ENCODE measurements around the gene PON2. TPM values are rescaled to one million over a fixed set of nuclear protein-coding genes. Genes with fewer than 3 reads are reported as not detected.
"Not testable (repeated sequence)": the region's sequence is repeated elsewhere in the genome, so short reads cannot be mapped to it uniquely, and the experiment has no call there.

PON2 gene
- total RNA-seq, result 40.3 TPM
- long read RNA-seq, transcript PON2-215 (3 exons, 579 nt), result minor isoform, 5 of 89 reads
- long read RNA-seq, transcript PON2-202 (9 exons, 1,726 nt), result minor isoform, 14 of 89 reads
- long read RNA-seq, transcript PON2-218 (9 exons, 1,653 nt), result major isoform, 51 of 89 reads
- long read RNA-seq, partial matches to known transcripts, result 4 of 89 reads
- long read RNA-seq, other reads (novel, unspliced or antisense), result 15 of 89 reads

DNA sequence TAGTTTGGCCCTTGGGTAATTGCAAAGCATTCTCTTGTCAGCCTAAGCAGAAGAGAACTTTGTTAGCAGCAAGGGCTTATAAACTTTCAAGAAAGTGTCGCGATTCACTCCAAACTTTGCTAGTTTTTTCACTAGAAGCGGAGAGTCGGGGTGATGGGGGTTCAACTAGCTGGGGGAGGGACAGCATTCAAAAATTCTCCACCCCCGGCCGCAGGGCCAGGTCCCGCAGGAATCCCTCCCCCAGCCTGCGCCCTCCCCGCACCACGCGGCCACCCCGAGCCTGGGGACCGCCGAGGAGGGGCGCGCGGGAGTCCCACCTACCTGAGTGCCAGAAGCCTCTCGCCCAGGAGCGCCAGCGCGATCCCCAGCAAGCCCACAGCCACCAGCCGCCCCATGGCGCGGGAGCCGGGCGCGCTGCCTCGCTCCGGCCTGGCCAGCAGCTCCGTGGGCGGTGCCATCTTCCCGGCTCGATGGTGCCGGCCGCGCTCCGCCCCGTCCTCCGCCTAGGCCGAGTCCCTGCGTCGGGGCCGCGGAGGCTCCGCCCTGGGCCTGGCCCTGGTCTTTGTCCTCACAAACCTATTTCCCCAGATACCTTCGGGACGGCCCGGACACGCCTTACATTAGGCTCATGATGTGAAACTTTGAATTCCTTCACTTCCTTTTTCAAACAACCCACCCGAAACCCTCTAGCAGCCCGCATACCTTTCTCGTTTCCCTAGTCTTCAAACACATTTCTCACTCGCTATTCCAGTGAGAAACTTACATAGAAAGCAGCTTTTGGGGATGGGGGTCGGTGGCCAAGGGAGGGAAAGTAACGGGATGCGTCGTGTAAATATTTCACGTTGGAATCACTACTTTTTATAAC is at the start of gene PON2:
Gene PON2 (minus strand): TSS at position 472 of the 865 bp plus-strand sequence. CDS start 77 bp downstream, at position 395.
- DNase-seq (ENCODE audit: low spot score), result peak; percentile 86
- intact Hi-C loops (cut with DNase I), result no loop called here

DNA sequence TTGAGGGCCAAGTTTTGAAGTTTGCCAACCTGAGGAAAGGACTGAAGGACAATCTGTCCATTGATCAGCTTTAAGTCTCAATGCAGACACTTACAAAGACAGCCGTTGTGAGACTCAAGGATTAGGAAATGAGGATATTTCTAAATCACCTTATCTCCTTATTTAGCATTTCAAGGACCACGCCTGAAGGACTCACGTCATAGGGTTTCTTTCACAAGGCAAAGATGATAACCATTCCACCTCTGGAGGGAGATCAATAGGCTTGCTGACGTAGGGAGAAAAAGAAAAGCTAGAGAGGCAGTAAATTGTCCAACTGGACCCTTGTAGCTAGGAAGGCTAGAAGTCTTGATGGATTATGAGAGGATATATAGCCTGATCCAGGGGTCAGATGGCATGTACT is 47.6 kb upstream of the PON2 start:
- intact Hi-C loops (cut with DNase I), result no loop called here
- DNase-seq (ENCODE audit: low spot score), result no peak

DNA sequence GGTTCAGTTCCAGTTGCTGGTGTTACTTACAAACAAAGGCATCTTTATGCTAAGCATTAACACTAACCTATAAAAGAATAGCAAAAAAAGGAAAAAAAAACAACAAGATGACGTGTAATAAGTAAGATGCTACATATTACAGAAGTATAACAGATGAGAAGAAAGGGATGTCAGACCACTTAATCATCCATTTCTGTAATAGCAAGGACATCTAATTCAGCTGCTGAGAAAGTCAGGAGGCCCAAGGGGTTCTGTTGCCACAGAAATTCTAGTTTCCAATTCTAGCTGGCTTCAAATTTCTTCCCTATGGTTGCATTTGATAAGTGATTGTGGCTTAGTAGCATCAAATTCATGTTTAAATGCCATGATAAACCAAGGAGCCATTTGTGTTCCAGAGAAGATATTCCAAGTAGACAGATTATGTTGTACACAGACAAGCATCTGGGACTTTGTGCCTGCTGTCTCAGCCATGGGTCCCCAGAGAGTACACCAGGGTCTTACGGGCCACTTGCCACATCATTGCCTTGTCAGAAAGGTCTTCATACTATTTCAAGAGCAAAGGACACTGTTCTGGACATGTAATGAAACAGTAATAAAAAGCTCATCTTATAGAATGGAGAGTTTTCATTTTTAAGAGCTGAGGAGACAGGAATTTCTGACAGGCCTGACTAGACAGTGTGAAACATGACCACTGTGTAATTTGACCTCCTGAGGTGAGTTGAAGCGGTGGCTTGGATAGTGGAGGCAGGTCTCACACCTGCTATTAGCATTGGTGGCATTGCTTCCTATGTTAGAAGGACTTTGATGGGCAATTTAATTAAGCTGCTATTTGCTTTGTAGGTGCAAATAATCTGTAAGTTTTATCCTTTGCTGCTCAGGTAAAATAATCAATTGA is 46.7 kb upstream of the PON2 start:
- intact Hi-C loops (cut with DNase I), result no loop called here
- no peak for DNase-seq (ENCODE audit: low spot score)

DNA sequence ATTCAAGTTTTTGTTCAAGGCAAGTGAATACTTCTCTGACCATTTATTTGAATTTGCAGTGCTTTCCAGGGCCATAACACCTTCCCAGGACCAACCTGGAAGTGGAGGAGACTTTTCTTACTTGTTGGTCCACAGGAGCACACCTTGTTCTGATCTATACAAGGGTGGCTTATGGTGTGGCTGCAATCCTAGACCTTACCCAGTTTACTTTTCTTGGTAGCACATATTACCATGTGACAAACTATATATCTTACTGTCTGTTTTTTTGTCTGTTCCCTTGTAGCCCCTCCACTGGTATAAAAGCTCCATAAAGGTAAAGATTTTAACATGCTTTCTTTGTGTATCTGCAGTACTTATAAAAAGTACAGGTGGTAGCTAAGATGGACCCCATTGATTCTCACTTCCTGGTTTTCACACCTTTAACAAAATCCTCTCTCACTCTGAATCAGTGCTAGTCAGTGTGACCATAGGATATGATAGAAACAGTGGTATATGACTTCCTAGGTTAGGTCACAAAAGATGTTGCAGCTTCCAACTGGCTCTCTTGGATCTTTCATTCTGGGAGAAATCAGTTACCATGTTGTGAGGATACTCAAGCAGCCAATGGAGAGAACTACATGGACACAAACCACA is 45.3 kb upstream of the PON2 start:
- no peak for DNase-seq (ENCODE audit: low spot score)
- intact Hi-C loops (cut with DNase I), result loop anchor here (5.0 kb wide), 1 partner anchor 1033 kb away; no protein-coding TSS in a partner anchor

DNA sequence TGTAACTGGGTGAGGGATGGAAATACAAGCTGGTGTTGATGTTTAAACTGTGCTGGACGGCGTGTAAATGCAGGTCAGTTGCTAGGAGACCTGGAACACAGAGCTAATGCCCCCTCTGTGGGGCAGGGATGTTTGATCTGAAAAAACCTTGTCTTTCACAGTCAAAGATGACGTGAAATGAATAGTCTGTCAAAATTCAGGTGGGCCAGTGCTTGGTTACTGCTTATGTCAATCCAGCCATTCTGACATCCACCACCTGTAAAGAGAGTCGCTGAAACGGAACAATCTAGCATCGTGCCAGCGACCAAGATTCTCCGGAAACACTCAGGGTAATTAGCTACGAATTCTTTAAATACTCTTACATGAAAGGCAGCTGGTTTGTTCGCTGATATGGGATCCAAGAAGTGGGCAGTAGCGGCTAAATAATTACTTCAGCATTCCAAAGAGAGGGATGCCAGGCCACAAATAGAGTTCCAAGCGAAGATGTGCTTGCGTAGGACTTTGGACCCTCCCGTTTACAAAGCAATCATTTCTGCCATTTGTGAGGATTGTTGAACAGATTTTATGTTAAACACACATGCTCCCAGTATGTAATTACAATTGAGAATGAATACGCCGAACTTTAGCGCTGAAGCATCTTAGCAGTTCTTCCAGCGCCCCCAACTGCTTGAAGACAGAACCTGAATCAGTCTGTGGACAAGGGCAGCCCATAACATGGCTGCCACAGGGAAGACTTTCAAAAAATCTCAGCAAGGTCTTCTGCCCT is 43.6 kb upstream of the PON2 start:
- no peak for DNase-seq (ENCODE audit: low spot score)
- intact Hi-C loops (cut with DNase I), result loop anchor here (5.0 kb wide), 1 partner anchor 1031 kb away; no protein-coding TSS in a partner anchor

DNA sequence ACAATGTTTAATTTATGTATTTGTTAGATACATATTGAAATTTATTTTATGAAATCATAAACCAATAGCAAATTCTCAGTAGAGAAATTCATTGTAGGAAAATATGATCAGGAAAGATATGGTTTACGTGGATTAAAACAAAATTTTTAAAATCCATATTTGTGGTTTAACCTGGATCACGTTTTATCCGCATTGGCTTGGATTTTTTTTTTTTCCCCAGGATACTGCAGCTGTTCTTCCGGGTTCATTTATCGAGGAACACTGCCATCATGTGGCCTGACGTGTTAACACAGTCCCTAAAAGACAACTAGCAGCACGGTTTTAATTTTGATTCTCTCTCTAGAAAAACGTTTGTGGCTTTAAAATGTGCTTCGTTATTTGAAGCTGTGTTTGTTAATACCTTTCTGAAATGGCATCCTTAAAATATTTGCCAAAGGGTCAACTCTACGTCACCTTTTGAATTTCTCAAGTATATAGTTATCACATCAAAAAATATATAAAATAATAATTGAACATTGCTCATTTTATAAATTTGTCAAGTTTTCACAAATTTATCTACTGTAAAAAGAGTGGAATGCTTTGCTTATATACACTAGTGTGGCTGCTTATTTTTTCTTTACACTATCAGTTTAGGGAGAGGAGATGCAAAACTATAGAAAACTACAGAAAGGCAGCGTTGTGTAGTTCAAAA is 42.2 kb upstream of the PON2 start:
- intact Hi-C loops (cut with DNase I), result loop anchor here (5.0 kb wide), 1 partner anchor 1030 kb away; no protein-coding TSS in a partner anchor
- no peak for DNase-seq (ENCODE audit: low spot score)

DNA sequence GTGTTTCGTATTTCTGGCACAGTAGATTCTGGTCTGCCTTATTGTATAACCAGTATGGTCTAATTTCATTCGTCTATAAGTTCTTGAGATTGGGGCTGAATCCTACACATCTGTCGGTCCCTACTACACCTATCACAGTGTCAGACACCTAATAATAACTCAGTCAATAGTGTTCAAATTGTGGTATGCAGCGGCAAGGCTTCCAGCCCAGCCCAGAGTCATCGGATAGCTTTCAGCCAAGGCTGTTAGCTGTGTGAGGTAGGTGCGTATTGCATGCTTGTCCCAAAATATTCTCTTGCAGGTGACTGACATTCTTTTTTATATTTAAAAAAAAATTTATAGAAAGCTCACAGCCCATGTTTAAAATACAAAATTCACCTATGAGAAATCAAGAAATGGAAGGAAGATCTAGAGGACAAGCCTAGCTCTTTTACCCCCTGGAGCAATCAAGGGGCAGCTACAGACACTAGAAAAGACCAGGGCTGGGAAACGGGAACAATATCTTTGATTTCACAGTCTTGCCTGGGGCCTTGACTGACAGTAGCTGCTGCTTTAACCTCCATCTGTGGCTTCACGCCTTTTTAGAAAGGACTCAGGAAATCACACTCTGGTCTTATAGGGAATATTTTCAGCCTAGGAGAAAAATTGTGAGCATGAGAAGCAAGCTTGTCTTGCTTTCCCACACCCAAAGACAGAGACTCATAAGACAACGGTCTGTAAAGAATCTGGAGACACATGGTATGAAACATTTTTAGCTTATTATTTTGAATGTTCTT is 41.4 kb upstream of the PON2 start:
- no peak for DNase-seq (ENCODE audit: low spot score)
- intact Hi-C loops (cut with DNase I), result loop anchor here (5.0 kb wide), 1 partner anchor 1029 kb away; no protein-coding TSS in a partner anchor

DNA sequence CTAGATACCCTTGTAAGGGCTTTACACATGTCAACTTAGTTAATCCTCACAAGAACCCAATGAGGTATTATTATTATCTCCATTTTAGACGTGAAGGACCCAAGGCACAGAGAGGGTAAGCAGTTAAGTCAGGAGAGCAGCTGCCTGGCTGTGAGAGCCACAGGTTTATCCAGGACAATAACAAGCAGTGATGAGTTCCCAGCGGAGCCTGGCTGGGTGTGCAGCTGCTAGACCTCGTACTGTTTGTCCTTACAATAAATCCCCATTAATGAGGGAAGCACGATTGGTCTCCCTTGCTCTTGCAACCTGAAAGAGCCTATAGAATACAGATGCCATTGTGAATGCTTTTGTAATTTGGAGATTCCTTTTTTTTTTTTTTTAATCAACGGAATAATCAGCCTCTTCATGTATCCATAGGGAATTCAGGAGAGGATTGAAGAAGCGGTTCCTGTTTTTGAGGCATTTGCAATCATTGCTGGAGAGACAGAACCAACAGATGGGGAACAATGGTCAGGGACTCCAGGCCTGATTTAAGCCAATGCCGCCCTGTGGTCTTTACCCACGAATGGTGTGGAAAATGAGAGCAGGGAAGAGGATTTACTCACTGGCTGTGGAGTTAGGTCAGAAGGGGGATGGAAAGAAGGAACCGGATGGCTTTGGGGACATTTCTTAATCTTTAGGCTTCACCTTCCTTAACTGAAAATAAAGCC is 38.6 kb upstream of the PON2 start:
- intact Hi-C loops (cut with DNase I), result no loop called here
- DNase-seq (ENCODE audit: low spot score), result no peak

DNA sequence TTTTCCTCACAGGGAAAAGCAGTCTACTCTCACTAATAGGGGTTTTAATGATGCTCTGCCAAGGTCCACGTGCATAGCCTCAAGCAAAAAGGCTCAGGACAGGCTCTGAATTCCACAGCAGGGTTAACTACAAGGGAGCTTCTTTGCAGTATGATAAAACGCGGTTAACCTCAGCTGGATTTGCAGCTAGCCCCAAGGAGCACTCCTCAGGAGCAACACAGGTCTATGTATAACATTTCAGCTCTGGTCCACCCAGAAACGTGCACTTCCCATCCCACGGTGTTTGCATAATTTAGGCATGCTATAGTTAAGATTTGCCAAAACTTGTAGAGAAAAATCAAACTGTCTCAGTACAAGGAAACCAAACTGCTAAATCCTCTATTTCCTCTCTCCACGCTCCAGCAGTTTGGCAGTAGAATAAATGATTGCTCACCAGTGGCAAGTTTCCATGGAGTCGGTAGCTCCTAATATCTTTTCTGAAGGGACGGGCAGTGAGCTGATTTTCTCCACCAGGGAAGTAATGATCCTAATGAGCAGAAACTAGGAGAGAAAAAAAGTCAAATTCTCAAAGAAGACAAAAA is 37.8 kb upstream of the PON2 start:
- intact Hi-C loops (cut with DNase I), result no loop called here
- DNase-seq (ENCODE audit: low spot score), result no peak

DNA sequence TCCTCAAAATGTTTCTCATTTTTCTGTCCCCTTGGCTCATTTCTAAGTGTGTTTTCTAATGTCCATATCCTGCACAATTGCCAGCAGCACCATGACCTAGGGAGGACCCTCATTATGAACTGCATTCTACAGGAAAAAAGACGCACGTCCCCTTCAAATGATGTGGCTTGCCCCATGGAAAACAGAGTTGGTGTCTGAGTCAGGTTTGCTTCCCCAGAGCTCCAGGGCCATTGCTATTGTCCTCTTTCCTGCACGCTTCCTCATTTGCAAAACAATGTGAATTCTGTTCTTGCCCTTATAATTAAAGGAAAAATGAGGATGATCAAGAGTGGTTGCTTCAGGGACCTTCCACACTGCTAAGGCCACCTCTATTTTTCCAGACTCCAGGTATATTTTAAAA is 36.2 kb upstream of the PON2 start:
- DNase-seq (ENCODE audit: low spot score), result no peak
- intact Hi-C loops (cut with DNase I), result no loop called here

DNA sequence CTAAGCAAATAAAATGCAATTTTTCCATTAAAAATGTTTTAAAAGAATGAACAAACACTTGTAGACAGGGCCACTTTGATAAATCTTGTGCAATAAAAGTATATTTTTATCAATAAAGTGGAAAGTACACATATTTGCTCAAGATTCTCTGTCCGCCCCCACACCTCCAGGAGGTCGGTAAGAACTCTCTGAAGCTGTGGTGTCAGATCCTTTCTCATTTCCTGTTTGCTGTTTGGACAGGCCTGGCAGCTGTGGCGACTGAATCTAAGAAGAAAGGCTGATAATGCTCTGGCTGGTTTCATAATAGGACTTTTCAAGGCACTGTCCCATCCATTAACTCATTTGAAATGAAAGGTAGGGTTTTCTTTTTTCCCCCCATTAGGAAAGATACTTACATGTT is 35.6 kb upstream of the PON2 start:
- intact Hi-C loops (cut with DNase I), result no loop called here
- DNase-seq (ENCODE audit: low spot score), result no peak

DNA sequence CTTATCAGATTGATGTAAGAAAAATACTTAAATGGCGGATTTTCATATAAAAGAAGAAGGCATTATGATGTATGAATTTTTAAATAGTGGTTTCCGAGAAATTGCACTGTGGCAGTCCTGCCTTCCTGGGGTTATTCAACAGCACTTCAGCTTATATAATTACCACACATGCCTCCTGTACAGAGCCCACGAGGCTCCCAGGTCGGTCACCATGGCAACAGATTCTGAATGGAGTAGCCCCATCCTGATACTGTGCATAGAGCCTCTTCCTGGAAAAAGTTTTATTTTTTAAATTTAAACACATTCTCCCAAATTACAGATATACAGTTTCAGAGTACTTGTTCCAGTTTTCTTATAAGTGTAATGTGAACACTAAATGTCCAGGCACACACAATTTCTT is 35.0 kb upstream of the PON2 start:
- DNase-seq (ENCODE audit: low spot score), result no peak
- intact Hi-C loops (cut with DNase I), result no loop called here

DNA sequence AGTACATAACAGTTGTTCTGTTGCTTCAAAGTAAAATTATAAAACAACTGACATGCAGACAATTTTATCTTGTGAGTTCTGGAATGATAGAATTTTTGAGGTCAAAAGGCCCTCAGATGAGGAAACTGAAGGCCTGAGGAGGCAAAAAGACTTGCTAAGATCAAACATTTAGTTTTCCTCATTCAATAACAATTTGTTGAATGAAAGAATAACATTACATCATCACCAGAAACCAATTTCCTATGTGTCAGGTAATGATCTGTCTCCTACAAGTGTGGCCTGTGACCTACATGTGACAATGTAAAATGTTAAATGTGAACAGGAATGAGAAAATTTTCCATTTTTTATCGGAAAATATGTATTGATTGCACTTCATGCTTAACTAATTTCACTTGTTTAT is 34.4 kb upstream of the PON2 start:
- intact Hi-C loops (cut with DNase I), result no loop called here
- no peak for DNase-seq (ENCODE audit: low spot score)

DNA sequence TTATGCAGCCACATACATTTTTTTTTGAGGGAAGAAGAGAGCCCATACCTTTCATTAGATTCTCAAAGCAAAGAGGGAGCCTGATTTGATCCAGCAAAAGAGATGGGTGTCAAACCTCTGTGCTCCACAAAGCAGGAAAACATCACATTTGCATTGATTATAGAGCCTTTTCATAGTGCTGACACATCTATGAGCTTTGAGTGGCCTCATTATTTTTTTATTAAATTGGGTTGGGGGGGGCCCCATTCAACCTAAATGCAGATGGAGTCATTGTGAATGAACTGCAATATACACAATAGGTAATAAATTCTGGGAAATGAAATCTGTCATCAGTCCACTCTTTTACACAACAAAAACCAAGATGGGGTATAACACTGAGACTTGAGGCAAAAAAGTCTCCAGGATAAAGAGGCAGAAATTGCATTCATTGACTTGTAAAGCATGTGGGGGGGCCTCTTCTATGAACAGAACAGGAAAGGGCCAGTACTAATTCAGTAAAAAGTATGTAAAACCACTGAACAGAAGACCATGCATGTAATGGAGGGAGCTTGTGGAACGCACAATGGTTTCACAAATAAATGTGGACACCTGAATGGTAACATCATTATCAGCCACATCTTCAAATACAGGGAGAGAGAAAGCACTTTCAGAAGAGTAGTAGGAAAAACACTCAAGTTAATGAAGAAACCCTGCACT is 33.2 kb upstream of the PON2 start:
- no peak for DNase-seq (ENCODE audit: low spot score)
- intact Hi-C loops (cut with DNase I), result no loop called here

DNA sequence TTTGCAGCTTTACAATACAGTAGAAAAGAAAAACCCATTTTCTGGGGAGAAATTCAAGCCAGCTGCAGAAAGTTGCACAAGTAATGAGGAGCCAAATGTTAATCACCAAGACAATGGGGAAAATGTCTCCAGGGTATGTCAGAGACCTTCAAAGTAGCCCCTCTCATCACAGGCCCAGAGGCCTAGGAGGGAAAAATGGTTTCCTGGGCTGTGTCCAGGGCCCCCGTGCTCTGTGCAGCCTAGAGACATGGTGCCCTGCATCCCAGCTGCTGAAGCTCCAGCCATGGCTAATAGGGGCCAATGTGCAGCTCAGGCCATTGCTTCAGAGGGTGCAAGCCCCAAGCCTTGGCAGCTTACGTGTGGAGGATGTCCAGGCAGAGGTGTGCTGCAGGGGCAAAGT is 25.8 kb upstream of the PON2 start:
- intact Hi-C loops (cut with DNase I); DNase-seq (ENCODE audit: low spot score): not testable (repeated sequence)

DNA sequence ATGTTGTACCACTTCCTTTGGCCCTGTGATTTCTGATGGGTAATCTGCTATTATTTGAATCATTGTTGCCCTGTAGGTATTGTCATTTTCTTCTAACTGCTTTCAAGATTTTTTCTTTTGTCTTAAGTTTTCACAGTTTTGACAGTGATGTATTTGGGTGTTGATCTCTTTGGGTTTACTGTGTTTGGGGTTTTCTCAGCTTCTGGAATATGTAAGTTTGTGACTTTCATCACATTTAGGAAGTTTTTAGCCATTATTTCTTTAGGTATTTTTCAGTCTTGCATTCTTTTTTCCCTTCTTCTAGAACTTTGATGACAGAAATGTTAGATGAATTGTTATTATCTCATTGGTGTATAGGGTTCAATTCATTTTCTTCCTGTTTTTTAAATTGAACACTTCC is 23.1 kb upstream of the PON2 start:
- intact Hi-C loops (cut with DNase I), result no loop called here
- DNase-seq (ENCODE audit: low spot score), result no peak

All from cardiac septum (tissue), 1 donor.